Lower leg skin (tissue), 3 donors: ENCODE results near the gene P2RY2.

Source experiments
- CTCF ChIP-seq, 3 donors: fragments of 450-650 bp; IDR thresholded peaks; one replicate each; pipeline ENCODE4 v1.5.1; 2016; ENCODE audit warnings: antibody characterized with exemption in 3 of 3, mild to moderate bottlenecking in 3 of 3, moderate library complexity in 2 of 3
- POLR2A ChIP-seq, 2 donors: fragments of 450-650 bp; IDR thresholded peaks; one replicate each; pipeline ENCODE4 v1.6.1; 2016 to 2017; ENCODE audit warnings: antibody characterized with exemption in 2 of 2, mild to moderate bottlenecking in 1 of 2, moderate library complexity in 1 of 2

- TF ChIP-seq POLR2A (IDR thresholded peaks at IDR 0.05) (no peak), CTCF (IDR thresholded peaks at IDR 0.05) (no peak)
These were observed 12.1 kb downstream of the P2RY2 start for GRCh38 chr11:73229896-73230875.
